GM19099 (cell line): ENCODE data around the gene C2orf92.

Experiments
- POLR2A ChIP-seq: IDR thresholded peaks from 3 replicates; pipeline ENCODE4 v1.6.1; 2011; ENCODE audit warnings: low read depth; ENCODE audit not compliant: insufficient read length; ENCODE audit errors: extremely low read depth

The C2orf92 gene

GRCh38 chr2:97739893-97740245 lies 70.4 kb downstream of the C2orf92 start:
- no peak for TF ChIP-seq POLR2A

- TF ChIP-seq POLR2A, result no peak
Measured at GRCh38 chr2:97740590-97741182, 71.2 kb downstream of the C2orf92 start.

GRCh38 chr2:97741251-97741650 lies 71.7 kb downstream of the C2orf92 start:
- no peak for TF ChIP-seq POLR2A

DNA sequence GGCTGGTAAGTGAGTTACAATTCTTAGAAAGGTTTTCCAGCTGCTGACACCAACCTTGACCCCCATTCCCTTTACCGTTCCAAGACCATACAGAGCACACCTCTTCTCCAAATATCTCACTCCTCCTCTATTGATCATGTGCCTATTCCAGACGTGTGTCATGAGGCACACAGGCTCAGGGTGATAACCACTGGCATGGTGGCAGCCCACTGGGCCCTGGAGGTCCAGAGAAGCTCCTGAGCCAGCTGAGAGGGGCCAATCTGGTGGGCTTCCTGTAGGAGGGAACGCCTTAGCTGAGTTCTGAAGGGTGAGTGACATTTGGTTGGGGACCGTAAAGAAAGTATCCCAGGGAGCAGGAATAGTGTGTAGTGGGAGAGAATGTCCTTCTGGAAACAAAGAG lies 72.2 kb downstream of the C2orf92 start:
- TF ChIP-seq POLR2A, result no peak

DNA sequence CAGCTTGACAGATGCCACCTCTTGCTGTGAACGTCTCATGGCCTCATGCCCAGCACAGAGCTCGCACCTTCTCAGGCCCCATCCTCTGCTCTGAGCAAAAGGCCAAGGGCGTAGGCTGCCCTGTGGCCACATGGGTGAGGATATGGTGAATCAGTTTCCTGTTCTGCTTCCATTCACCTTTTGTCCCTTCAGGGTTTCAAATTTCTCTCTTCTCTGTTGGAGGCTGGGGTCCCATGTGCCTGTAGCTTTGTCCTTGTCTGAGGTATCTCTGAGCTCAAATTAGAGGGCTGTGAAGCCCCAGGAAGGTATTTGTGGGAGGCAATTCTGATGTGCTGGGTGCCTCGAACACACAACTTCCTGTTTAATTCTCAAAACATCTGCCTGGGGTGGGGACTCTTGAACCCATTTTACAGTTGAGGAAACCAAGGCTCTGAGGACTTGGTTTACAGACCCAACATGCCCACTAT lies 72.9 kb downstream of the C2orf92 start:
- no peak for TF ChIP-seq POLR2A

DNA sequence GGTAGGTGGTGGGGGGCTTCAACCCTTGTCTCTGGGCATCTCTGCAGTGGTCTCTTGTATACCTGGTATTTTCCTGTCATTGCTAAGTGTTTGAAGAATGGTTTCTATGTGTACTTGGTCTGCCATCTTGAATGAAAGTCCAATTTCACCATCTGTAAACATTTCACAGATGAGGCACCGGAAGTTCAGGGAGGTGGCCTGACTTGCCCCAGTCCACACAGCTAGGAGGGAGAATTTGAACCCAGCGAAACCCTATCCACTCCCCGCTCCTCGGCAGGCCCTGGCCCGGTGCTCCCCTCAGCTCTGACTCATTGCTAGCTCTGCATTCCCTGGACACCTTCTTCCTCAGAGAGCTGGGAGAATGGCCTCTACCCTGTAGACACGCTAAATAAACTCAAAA lies 74.4 kb downstream of the C2orf92 start:
- TF ChIP-seq POLR2A, result no peak

- TF ChIP-seq POLR2A, result no peak
Measured at GRCh38 chr2:97745474-97746174, 76.1 kb downstream of the C2orf92 start.

GRCh38 chr2:97747285-97747684 lies 77.8 kb downstream of the C2orf92 start:
- TF ChIP-seq POLR2A, result no peak

DNA sequence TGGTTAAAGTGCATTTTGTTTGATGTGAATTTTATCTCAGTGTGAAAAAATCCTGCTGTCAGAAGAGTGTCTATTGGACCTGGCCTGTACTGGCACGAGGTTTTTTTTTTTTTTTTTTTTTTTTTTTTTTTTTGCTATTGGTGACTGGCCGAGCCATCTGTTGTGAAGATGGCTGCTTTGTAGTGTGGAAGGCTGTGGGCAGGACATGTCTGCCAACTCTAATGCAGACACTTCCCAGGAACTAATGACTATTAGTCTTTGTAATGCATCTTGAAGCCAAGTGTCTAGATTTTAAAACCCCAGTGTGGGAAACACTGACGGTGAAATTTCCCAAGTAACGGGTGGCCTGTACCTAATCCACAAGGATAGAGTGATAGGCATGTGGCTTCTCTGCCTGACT lies 78.2 kb downstream of the C2orf92 start:
- no peak for TF ChIP-seq POLR2A

DNA sequence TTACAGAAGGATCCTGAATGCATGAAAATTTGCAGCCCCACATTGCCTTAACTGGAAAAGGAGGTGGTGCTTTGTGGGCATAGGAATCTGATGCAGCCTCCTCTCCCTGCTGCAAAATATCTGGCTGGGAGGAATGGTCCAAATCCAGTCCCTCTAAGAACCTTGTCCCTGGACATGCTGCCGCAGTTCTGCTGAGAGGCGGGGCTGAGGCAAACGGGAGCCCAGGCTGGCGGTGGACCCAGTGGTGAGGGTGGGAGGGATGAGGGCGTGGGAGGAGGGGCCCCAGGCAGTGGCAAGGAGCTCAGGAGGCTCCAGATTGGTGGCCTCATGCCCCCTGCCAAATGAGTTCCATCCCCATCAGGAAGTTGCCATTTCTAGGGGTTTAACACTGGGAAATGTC lies 80.1 kb downstream of the C2orf92 start:
- TF ChIP-seq POLR2A, result no peak

GRCh38 chr2:97750017-97750416 lies 80.5 kb downstream of the C2orf92 start:
- no peak for TF ChIP-seq POLR2A

DNA sequence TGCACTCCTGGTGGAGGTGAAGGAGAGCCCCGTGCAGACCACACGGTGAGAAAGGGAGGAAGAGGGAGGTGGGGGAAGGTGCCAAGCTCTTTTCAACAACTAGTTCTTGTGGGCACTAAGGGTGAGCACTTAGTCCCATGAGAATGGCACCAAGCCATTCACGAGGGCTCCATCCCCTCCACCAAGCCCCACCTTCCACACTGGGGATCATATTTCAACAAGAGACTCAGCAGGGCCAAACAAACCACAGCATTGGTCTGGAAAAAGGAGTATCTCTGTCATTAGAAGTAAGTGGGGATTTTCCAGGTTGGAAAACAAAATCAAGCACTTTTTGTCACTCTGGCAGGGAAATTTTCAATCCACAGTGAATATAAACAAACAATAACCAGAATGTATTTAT lies 82.2 kb downstream of the C2orf92 start:
- no peak for TF ChIP-seq POLR2A
